GM19372 (cell line): ENCODE data around the gene GMIP.
A peak's percentile ranks its signal among the peaks of the same experiment; 100 is the strongest.

Experiments
- ATAC-seq: cut with Tn5 transposase; IDR thresholded peaks from one replicate; pipeline ENCODE4 v1.9.1; 2021; ENCODE audit warnings: mild to moderate bottlenecking, low read depth, moderate library complexity; ENCODE audit not compliant: unreplicated experiment

GMIP gene

DNA sequence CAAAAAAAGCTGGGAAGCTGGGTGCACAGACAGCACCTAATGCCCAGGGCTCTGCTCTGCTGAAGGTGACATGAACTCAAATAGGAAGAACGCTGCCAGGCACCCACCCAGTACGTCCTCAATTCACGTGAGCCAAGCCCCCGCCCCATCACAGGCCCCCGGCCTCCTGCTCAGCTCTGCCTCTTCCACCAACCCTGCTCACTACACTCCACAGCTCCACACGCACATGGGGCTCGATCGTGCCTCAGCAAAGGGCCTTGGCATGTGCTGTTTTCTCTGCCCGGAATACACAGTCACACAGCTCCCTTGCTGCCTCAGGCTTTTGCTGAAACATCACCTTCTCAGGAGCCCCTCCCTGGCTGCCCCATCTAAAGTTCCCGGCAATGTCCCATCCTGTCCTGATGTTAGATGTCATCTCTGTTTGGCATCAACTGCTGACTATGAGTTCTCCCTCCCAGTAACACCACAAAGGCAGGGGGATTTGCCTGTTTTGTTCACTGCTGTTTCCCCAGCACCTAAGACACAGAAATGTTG lies 17.8 kb upstream of the GMIP start:
- ATAC-seq, result no peak

DNA sequence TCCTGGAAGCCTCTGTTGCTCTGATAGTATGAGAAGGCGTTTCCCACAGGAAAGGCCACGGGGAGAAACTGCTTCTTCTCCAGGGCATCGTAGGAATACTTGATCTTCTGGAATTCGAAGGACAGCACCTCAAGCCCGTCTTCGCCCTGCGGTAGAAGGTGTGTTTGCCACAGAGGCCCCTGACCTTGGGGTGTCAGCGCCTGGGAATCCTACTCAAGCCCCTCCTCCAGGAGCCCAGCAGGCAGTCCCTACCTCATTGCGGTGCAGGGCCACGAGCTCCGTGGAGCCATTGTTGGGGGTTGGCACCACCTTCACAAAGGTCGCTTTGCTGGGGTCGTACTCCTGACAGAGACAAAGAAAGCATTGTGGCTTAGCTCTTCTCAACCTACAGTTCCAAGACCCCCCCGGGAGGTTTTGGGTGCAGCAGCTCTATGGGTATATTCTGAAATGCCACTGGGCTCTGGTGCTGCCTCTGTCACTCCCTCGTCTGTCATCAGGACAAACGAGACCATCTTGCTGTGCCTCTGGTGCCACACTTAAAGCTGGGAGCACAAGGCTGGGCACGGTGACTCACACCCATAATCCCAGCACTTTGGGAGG lies 16.3 kb upstream of the GMIP start:
- ATAC-seq, result no peak

DNA sequence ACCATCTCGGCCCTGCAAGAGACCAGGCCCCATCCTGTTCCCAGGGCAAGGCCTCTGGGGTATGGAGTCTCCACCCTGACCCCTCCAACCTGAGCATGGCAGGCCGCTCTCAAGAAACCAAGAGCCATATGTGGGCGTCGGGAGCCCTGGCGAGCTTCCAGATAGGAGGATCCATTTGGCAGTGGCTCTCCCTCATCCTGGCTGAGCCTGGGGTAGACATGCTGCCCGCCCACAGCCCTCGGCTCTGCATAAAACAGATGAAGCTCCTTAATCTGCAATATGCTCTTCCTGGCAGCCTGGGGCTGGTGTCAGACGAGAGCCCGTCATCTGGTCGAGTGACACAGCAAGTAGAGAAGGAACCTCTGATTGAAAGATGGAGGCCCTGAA lies 13.9 kb upstream of the GMIP start:
- ATAC-seq, result no peak

DNA sequence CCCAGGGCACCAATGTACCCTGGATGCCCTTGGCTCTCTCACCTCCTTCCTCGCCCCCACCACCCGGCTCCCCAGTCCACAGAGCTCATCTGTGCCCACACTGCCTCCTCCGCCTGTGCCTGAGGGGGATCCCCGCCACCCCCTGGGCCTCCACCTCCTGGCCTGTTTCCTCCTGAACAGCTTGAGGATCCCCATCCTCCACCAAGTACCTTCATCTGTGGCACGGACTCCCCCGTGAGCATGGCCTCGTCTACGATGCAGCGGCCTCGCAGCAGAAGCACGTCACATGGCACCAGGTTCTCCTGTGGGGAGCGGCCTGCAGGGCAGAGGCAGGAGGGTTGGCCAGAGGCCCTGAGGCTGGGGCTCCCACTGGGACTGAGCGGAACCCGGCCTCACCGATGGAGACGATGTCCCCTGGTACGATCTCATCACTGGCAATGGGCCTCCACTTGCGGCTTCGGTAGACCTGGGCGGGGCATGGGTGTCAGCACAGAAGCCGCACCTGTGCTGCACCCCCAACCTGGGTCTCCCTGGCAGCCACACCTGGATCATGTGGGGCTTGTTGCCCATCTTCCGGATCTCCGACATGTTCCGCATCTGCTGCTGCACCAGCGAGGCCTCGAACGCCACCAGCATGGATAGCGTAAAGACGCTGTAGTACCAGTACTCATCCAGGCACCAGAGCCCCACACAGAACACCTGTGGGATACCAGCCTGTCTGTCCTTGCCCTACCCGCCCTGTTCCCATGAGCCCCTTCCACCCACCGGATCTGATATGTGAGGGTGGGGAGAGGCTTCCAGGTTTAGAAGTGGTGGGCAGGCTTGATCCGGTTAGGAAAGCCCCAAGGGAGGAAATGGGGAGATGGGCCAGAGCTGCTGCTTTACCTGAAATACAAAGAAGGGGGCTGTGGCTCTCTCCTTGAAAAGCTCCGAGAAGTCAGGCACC lies 13.3 kb upstream of the GMIP start:
- no peak for ATAC-seq

DNA sequence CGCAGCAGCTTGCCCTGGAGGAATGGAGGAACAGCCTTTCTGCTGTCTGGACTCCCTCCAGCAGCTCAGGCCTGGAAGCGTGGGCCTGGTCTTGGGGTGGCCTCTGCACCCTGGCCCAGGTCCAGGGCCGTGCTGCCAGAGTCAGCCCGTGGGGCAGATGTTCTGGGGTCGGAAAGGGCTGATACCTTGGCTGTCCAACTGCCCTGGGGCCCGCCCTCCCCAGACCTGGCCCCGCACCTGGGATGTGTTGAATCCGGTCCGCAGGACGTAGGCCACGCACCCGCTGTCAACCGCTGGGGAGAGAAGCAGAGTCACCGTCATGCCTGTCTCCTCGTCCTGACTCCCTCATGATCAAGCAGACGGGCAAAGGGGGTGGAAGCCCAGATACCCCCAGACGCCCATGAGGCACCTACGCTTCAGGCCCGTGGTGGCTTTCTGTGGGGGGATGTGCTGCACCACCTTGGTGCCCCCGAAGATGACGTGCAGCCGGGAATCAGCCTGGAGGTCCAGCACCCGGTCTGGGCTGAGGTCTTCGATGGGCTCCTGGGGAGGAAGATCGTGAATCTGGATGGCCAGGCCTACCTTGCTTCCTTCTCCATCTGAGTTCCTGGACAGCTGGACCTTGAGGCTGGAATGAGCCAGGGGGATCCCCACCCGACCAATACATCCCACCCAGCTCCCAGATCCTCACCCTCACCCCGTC lies 12.3 kb upstream of the GMIP start:
- no peak for ATAC-seq

DNA sequence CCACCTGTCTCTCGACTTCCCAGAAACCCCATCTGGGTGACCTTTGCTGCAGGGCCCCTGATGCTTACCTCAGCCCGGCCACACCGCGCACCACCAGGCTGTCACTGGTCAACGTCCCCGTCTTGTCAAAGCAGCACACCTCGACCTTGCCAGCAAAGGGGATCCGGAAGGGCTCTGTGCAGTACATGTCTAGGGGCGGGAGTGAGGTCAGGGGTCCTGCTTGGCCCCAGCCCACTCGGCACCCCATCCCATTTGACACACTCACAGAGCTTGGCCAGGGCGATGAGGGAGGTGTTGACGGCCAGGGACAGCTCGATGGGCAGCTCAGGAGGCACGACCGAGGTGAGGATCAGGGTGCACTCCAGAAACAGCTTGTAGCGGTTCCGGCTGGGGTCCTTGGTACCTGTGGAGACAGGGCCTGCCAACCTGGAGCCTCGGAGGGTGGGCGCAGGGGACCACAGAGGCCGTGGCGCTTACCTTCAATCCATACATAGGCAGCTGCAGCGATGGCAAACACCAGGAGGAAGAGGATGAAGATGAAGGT lies 11.7 kb upstream of the GMIP start:
- no peak for ATAC-seq

DNA sequence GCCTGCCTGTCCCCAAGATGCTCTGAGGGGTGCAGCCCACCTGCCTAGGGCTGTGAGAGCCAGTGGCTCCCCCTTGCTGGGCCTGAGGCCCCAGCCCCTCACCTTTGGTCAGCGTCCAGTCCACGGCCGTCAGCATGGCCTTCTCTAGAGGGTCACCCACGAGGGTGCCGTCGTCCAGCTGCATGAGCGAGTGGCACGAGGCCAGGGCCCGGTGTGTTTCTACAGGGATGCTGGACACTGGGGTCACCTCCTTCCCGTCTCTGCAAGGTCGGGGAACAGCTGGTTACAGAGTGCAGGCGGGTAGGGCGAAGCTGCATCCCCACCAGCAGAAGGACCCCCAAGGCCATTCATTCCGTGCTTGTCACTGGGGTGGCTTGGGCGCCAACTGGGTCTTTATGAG lies 11.0 kb upstream of the GMIP start:
- ATAC-seq, result no peak

DNA sequence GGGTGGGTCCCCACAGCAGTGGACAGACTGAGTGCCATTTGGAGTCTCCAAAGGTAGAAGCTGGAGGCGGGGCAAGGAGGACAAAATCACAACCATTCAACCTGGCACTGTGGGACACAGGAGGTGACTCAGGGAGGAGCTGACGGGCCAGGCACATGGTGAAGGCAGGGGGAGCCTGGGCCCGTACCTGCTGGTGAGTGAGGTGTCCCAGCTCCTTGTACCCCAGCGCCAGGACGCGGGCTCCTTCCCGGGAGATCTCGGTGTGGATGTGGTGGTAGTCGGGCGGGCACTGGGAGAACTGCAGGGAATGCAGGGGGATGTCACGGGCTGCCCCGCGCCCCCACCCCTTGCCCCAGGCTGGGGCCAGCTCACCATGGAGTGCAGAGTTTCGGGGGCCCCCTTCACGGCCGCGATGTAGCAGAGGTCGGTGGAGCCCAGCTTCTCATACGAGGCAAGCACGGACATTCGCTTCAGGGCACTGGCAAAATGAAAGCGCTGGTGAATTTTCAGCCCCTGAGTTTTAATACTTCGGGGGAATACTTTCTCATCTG lies 10.2 kb upstream of the GMIP start:
- ATAC-seq, result no peak

DNA sequence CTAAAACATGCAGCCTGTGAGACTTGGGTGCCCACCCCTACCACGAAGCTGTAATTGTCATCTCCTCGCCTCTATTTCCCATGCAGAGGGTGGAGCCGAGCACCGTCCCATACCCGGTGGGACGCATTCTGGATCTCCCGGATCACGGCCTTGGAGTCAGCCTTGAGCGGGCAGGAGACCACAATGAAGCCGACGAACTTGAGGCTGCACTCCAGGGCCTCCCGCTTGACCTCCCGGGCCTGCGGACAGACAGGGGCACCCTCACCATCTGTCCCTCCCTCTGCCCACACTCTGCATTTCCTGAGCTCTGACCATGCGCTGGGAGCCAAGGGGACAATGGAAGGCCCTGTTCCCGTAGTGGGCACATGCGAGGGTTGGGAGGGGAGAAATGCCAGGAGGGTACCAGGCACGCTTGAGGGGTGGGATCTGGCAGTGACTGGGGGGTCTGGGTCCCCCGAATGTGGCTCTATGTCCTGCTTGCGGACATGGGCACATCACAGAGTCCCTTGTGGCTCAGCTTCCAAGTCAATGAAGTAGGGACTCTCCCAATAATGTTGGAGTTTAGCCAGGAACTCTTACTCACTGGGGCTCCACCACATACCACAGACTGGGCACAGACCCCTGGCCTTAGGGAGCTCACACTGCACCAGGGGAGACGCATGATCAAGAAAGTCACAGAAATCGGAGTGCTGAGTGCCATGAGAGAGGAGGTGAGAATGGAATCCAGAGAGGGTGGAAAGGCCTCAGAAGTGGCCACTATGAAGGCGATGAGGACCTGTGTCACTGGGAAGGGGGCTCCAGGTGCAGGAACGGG lies 9.2 kb upstream of the GMIP start:
- no peak for ATAC-seq

DNA sequence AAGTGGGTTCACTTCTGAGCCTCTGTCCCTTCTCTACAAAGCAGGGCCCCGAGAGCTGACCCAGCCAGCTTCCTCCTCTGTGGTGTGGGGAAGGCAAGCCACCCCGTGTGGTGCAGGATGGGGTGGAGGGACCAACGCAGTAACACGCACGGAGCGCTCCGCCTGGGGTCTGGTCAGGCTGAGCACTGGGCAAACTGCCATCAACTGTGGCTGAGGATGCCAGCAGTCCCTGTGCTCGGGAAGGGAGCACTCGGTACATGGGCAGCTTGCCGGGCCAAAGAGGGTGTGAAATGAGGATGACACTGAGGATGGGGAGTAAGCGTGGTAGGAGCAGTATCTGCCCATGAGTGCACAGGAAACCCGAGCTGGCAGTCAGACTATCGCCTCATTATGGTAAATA lies 7.6 kb upstream of the GMIP start:
- no peak for ATAC-seq

DNA sequence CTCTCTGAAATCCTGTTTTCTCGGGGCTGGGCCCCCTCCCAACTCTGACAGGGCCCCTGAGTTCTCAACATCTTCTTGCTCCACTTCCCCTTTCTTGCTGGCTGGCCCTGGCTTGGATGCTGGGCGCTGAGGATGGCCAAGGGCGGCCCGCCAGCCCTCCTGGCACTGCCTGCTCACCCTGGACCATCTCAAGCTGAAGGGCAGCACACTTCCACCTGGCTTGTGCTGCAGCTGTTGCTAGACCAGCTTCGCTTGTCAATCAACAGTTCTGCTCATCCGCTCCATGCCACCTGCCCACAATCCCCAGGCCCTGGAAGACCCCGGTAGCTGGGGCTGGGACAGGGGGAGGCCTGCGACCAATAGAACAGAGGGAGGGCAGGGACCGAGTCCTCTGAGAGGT lies 6.9 kb upstream of the GMIP start:
- ATAC-seq, result no peak

DNA sequence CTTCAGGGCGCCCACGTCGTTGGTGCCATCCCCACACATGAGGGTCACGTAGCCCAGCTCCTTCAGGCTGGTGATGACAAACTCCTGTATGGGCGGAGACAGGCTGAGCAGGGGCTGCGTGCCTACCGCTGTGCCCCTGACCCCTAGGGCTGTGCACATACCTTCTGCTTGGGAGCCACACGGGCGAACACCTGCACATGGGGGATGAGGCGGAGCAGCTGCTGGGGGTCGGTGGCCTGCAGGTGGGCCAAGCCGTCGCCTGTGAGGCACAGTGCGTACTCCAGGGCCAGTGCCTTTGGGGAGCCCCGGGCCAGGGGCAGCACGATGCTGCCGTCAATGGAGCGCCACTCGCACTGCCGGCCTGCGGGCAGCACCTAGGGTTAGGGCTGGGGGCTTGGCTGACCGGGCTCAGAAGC lies 6.1 kb upstream of the GMIP start:
- ATAC-seq, result no peak

DNA sequence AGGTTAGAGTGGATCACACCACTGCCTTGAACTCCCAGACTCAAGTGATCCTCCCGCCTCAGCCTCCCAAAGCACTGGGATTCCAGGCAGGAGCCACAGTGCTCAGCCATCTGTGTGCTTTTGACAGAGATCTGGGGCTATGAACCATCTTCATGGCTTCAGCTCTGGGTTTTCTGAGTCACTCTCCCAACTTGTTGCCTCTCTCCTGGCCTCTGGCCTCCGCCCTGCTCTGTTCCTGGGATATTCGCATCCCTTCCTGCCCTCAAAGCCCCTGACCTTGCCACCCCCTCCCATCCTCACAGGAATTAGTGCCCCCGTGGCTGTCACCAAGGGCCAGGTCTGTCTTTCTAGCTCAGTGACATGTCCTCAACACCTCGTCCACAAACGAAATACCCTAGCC lies 5.7 kb upstream of the GMIP start:
- ATAC-seq, result no peak

DNA sequence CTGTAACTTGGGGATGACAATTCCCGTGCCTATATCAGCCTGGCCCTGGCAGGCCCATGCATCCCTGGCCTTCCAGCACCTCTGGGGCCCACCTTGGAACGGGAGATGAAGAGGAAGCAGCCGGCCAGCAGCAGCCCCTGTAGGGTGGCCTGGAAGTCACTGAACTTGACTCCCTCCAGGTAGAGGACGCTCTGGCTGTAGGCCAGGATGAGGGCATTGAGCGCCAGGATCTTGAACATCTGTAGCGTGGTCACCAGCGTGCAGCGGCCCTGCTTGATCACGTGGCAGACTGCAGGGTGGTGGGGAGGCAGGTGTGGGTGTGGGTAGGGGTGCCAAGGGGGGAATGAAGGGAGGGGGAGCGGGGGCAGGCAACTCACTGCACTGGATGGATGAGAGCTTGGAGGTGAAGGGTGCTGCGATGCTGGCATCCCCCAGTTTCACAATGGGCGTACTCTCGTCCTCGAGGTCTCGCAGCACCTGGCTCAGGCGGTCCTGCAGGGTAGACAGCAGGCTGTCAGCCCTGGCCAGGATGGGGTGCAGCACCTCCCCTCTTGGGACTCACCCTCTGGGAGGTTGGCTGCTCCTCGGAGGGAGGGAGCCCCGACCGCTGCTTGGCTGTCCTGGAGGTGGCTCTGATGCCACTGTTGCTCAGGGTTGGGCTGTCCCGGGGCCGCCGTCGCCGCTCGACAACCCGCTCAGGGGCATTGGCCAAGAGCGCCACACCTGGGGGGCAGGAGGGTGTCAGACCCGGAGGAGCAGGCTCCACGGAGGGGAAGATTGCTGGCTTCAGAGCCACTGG lies 3.8 kb upstream of the GMIP start:
- no peak for ATAC-seq

DNA sequence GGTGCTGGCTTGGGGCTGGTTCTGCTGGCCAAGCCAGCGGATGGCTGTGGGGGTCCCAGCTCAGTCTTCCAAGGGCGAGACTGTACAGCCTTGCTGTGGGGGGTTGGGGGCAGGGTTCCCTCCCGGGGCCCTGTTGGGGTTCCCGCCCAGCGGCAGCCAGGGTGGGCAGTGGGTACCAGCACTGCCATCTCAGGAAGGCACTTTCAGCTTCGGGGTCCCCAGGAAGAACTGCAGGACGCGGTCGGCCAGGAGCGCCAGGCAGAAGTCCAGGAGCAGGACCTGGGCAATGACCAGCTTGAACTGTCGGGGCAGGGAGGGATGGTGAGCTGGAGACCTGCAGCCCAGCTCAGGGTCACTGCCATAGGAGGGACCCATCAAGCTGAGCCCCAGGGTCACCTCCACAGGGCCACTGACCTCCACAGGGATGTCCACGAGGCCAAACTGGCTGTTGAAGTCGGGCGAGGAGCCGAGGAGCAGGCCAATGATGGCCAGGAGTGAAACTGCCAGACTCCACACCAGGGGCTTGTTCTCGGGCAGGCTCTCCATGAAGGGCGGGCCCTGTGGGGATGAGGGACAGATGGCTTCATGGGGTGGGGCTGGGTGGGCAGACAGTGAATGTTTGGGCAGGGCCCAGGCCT lies 1.9 kb upstream of the GMIP start:
- no peak for ATAC-seq

DNA sequence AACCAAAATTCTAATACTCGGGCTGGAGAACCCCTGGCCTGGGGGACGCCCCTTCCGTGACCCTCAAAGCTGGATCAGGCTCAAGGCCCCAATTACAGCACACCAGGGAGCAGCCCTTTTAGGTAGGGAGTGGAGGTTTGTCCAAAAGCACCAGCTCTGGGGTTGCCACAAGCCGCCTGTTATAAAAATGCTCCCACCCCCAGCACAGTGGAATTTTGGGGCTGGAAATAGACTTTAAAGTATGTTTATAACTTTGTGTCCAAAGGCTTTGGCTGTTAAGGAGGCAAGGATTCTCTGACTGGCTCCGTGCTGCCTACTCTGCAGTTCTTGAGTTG lies 564 bp upstream of the GMIP start:
- ATAC-seq, result no peak

DNA sequence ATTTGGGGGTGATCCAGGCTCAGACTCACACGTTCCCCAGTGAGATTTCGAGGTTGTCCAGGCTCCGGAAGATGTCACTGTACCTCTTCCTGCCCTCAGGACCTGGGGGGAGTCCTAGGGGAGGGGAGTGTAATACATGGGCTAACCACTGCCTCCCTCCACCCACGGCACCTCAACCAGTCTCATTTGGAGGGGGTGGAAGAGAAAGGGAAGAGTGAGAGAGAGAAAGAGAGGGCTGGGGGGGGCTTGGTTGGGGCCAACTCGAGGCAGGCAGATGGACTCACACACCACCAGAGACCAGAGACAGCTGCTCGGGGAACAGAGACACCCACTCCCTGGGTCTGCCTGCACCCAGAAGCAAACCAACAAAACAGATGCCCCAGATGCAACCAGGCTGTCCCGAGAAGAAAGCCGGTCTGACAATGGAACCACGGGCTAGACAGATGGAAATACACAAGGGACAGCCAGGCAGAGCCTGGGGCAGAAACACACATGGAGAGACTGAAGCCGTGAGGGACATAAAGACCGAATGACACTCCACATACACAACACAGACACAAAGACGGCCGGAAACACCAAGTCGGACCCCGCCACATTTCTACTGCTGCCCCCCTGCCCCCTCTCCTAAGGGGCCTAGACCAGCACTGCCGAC lies 825 bp downstream of the GMIP start:
- peak; percentile 29 for ATAC-seq

DNA sequence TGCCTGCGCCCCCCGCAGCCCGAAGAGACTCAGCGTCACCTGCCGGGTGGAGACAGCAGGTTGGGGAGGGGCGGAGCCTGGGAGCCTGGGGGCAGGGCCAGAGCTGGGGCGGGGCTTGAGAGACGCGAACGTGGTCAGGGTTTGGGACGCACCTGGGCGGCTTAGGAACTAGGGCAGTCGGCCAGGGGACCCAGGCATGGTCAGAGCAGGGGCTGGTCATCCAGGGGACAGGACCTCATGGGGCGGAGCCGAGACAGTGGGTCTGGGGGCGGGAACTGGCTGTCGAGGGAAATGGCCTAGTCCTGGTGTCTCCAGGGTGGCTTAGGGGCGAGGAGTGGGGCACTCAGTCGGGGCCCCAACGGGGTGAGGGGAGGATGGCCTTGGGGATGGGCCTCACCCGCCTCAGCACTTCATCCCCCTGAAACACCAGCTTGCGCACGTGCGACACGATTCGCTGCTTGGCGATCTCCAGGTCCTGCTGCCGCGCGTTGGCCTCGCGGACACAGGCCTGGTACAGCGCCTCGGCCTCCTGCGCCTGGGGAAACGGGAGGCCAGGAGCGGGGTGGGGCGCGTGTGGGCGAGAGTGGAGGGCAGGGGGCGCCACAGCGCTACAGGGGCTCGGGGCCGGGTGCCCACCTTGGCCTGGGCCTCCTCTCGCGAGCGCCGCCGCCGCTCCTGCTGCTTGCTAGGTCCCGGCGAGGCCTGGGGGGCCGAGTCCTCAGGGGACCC lies 5.8 kb downstream of the GMIP start:
- no peak for ATAC-seq
